Measurements from ENCODE around the gene ANKS6. TPM values are rescaled to one million over a fixed set of nuclear protein-coding genes. Genes with fewer than 3 reads are reported as not detected.

ANKS6 gene
- total RNA-seq, 1 experiment from 2014 or later, result 43.7 TPM

DNA sequence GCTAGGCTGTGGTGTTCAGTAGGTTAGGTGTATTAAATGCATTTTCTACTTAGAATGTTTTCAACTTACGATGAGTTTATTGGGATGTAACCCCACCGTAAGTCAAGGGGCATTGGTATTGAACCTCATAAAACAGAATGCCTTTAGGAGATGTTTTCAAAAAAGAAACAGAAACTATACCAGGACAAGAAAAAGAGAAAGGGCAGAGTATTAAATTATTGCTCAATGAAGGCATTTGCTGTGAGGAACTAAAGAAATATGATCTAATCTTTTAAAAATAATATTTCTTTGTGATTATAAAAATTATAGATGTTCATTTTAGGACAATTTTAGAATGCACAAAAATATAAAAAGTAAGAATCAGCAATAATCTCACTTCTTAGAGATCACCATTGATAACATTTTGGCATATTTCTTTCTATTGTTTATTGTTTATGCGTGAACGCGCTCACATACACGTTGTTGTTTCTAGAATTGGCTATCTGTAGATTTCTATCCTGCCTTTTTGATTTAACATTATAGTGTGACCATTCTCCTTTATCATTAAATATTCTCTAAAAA is 19.1 kb upstream of the ANKS6 start:
- DNase-seq (ENCODE audit: low spot score), result no peak

DNA sequence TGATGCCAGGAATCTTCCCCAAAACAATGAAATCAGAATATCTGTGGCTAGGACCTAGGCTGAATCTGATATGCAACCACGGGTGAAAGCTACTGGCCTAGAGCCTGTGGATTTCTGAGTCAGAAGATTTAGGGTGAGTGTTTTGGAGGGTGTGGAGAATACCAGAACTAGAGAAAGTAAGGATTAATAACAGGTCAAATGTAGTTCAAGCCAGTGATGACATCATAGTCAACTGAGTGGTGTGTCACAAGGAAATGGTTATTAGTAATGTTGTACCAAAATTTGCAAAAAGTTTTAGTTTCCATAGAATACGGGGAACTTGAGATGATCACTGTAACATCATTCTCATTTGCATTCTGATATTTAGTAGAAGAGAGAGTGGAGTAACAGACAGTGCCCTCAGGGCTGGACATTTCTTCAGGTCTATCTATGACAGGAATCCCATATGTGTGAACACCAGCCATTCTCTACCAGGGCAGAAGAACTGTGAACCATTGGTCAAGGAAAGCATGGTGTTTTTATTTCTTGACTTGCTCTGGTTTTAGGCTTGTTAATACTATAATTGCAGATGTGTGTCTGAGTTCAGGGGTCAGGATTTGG is 14.8 kb upstream of the ANKS6 start:
- DNase-seq (ENCODE audit: low spot score), result no peak

GRCh38 chr9:98810102-98810842 is 13.9 kb upstream of the ANKS6 start:
- no peak for DNase-seq (ENCODE audit: low spot score)

- peak; percentile 71 for DNase-seq (ENCODE audit: low spot score)
These were observed 13.2 kb upstream of the ANKS6 start for GRCh38 chr9:98809311-98810101.

DNA sequence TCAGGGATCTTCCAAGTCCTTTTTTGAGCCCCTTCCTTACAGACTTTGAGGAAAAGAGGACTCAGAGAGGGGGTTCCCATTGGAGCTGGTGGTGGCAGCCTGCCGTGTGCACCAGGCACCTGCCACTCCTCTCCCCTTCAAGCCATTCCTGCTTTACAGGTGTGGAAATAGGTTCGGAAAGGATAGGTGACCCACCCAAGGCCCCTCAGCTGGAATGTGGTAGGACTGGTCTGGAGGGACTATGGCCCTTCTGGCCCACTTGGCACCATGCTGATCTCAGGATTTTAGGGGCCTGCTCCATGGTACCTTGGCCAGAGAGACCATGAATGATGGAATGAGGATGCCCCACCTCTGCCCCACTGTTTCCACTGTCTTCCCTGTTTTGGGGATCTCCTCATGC is 12.5 kb upstream of the ANKS6 start:
- peak; percentile 83 for DNase-seq (ENCODE audit: low spot score)

DNA sequence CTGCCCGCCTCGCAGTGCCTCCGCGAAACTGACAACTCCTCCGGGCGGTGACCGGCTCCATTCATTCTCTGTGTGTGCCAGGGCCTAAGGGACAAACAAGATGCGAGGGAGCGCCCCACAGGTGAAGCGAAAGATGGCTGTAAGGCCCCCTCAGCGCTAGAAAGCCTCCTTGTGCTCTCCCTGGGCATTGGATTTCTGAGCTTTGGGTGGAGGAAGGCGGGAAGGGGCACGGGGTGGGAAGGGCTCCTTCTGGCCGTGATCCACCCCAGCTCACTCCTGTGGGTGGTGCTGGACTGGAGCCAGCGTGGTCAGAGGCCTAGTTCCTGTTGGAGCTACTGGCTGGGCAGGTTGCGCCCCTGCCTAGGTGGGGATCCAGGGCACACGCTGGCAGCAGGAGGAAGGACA is 12.1 kb upstream of the ANKS6 start:
- peak; percentile 96 for DNase-seq (ENCODE audit: low spot score)

GRCh38 chr9:98807814-98808195 is 11.4 kb upstream of the ANKS6 start:
- peak; percentile 38 for DNase-seq (ENCODE audit: low spot score)

DNA sequence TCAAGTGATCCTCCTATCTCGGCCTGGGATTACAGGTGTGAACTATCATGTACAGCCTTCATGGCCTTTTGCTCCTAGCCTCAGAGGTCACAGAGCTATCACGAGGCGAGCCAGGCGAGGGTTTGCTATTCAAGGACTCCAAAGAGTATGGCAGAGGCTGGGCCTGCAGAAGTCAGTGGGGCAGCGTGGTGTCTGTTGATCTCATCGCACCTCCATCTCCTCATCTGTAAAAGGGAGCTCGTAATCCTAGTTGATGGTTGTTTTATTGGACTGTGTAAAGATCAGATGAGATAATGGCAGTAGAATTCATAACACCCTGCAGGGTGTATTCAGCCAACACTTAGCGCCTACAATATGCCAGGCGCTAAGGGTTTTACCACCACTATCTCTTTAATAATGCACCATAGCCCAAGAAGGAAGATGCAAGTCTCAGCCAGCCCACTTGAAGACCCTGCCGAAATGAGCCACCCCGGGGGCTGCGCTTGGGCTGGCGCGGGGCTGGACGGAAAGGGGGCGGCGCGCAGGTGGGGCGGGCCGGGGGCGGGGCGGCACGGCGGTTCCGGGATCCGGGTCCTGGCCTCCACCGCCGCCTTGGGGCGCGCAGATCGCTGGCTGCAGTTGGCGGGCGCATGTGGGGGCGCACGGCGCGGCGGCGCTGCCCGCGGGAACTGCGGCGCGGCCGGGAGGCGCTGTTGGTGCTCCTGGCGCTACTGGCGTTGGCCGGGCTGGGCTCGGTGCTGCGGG is 10.9 kb upstream of the ANKS6 start, which contains the start of gene GALNT12:
GALNT12 (plus strand) TSS at position 601 of the 744 bp plus-strand sequence; CDS start at position 630, 29 bp downstream.
- DNase-seq (ENCODE audit: low spot score), result peak; percentile 54

DNA sequence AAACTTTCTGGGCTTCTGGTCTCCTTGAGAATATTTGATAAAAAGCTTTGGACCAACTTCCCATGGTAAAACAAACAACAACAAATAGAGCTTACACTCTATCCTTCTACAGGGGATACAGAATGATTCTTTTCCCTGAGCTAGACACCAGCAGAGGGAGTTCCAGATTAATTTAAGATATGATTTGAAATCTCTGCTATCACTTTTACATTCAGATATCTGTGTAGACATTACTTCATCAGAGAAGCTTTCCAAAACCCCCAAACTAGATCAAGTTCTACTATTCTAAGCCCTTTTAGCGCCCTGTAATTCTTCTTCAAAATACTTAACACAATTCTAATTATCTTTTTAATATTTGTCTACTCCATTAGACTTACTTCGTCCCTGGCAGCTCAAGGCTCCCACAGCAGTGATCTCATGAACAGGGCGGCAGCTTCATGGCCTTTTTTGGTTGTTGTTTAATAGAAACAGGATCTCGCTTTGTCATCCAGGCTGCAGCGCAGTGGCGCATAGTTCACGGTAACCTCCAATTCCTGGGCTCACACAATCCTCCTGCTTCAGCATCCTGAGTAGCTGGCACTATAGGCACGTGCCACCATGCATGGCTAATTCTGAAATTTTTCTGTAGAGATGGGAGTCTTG is 10.2 kb upstream of the ANKS6 start:
- DNase-seq (ENCODE audit: low spot score), result peak; percentile 60

GRCh38 chr9:98805506-98806272 is 9.3 kb upstream of the ANKS6 start:
- peak; percentile 13 for DNase-seq (ENCODE audit: low spot score)

- DNase-seq (ENCODE audit: low spot score), result no peak
These were observed 7.7 kb upstream of the ANKS6 start for GRCh38 chr9:98804083-98804482.

- DNase-seq (ENCODE audit: low spot score), result no peak
These were observed 5.6 kb upstream of the ANKS6 start for GRCh38 chr9:98801969-98802371.

GRCh38 chr9:98801561-98801960 is 5.2 kb upstream of the ANKS6 start:
- DNase-seq (ENCODE audit: low spot score), result no peak

DNA sequence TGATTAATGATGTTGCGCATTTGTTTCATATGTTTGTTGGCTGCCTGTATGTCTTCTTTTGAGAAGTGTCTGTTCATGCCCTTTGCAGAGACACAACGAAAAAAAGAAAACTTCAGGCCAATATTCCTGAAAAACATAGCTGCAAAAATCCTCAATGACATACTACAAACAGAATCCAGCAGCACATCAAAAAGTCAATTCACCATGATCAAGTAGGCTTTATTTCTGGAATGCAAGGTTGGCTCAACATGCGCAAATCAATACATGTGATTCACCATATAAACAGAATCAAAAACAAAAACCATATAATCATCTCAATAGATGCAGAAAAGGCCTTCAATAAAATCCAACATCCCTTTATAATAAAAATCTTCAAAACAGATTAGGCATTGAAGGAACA is 1.9 kb upstream of the ANKS6 start:
- DNase-seq (ENCODE audit: low spot score), result no peak

GRCh38 chr9:98797491-98797890 is 1.1 kb upstream of the ANKS6 start:
- no peak for DNase-seq (ENCODE audit: low spot score)

- DNase-seq (ENCODE audit: low spot score), result peak; percentile 38
These were observed 388 bp downstream of the ANKS6 start for GRCh38 chr9:98795970-98796363.

- no peak for DNase-seq (ENCODE audit: low spot score)
These were observed 930 bp downstream of the ANKS6 start for GRCh38 chr9:98795295-98795955.

DNA sequence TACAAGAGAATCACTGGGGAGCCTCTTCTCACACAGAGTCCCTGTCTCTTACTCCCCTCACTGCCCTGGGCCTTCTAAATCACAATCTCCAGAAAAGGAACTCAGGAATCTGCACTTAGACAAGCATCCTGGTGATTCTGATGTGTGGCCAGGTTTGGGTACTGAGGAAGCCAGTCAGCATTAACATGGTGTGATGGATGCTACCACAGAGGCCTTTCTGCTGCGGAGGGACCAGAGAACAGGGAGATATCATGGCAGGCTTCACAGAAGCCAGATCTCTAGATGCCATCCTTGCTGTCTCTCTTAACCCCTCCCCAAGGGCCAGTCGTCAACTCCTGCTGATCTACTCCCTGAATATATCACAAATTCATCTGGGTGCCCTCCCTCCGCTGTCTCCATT is 1.6 kb downstream of the ANKS6 start:
- no peak for DNase-seq (ENCODE audit: low spot score)

GRCh38 chr9:98793031-98793430 is 3.3 kb downstream of the ANKS6 start:
- no peak for DNase-seq (ENCODE audit: low spot score)

All from HT-29 (cell line).